Fibroblast of lung (primary cell): ENCODE data around the gene ASZ1.

Experiments used
- CTCF ChIP-seq, 2 donors: IDR thresholded peaks in 1 of 2; conservative IDR thresholded peaks in 1 of 2; 1 replicate in 1 of 2; 2 replicates in 1 of 2; pipeline ENCODE4 v1.5.1; 2011 to 2012; ENCODE audit warnings: low read length in 2 of 2, control low read depth in 1 of 2, inconsistent platforms in 1 of 2, low read depth in 1 of 2, mild to moderate bottlenecking in 1 of 2
- EZH2 ChIP-seq: IDR thresholded peaks from 2 replicates; pipeline ENCODE4 v1.5.1; 2012; ENCODE audit warnings: low read length, control low read depth, mild to moderate bottlenecking; ENCODE audit errors: missing control alignments

DNA sequence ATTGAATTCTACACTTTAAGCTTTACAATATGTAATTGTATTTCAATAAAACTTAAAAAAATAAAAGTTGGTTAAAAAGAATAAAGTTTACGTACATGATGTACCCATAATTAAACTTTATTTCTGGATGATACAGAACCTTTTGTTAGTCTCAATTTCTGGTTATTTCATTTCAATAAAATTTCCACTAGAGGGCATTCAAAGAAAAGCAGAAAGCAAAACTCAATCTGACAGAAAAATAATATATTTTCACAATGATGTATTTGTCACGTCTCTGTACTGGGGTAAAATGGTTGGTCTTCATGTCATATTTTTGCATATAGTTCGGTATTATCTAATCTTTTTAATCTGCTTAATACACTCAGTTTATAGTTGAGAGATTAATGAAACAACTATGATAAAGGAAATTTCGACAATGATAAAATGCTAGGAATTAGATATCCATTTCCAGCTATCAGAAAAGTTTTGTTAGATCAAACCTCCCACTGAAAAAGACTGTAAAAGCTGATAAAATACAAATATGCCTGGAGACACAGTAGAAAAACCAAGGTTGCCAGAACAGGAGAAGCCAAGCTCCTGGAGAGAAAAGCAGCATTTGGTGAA, 27.4 kb downstream of the ASZ1 start:
- TF ChIP-seq EZH2 (no peak), CTCF (conservative IDR thresholded peaks at IDR 0.05 in 1 of 2, IDR thresholded peaks at IDR 0.05 in 1 of 2; ENCODE audit: low read depth in 1 of 2, low read length in 2 of 2) (peak in 1 of 2 donors; percentile 39)
